Loucy (cell line): ENCODE results near the gene DCTN5.

Experiments used
- H2AFZ ChIP-seq: fragments of 200-600 bp; sonication (generic); 2 replicates; pipeline ENCODE4 v1.6.0; 2016; ENCODE audit warnings: antibody characterized with exemption, mild to moderate bottlenecking, low read length, moderate library complexity
- H3F3A ChIP-seq: fragments of 200-600 bp; 2 replicates; pipeline ENCODE4 v1.6.0; 2016; ENCODE audit warnings: antibody characterized with exemption, low read depth, mild to moderate bottlenecking
- H3K27me3 ChIP-seq: fragments of 200-600 bp; sonication (generic); 2 replicates; pipeline ENCODE4 v1.6.1; 2014; ENCODE audit warnings: low read length, mild to moderate bottlenecking; ENCODE audit not compliant: insufficient read depth, poor library complexity, severe bottlenecking
- H3K36me3 ChIP-seq: fragments of 200-600 bp; sonication (generic); 2 replicates; pipeline ENCODE4 v1.6.1; 2016; ENCODE audit warnings: low read length; ENCODE audit not compliant: insufficient read depth
- H3K4me1 ChIP-seq: fragments of 200-600 bp; sonication (generic); 2 replicates; pipeline ENCODE4 v1.5.1; 2014; ENCODE audit warnings: low read length, mild to moderate bottlenecking; ENCODE audit not compliant: insufficient read depth, poor library complexity, severe bottlenecking
- H3K4me2 ChIP-seq: fragments of 200-600 bp; sonication (generic); 2 replicates; pipeline ENCODE4 v1.6.0; 2014; ENCODE audit warnings: antibody characterized with exemption, low read length, low read depth, mild to moderate bottlenecking; ENCODE audit not compliant: poor library complexity, severe bottlenecking
- H3K4me3 ChIP-seq: fragments of 200-600 bp; sonication (generic); 2 replicates; pipeline ENCODE4 v1.5.1; 2014; ENCODE audit warnings: low read length, mild to moderate bottlenecking, mixed read lengths; ENCODE audit not compliant: poor library complexity, severe bottlenecking
- H3K79me2 ChIP-seq: fragments of 200-600 bp; sonication (generic); 2 replicates; pipeline ENCODE4 v1.6.1; 2014; ENCODE audit warnings: low read length; ENCODE audit not compliant: insufficient read depth
- H3K9ac ChIP-seq: fragments of 200-600 bp; sonication (generic); 2 replicates; pipeline ENCODE4 v1.6.0; 2014; ENCODE audit warnings: mild to moderate bottlenecking, low read depth, low read length, moderate library complexity; ENCODE audit not compliant: poor library complexity, severe bottlenecking
- H3K9me2 ChIP-seq: fragments of 200-600 bp; sonication (generic); replicated peaks from 2 replicates; pipeline ENCODE4 v1.6.1; 2016; ENCODE audit warnings: low read depth, low read length, mixed read lengths
- H3K9me3 ChIP-seq: fragments of 200-600 bp; sonication (generic); 2 replicates; pipeline ENCODE4 v1.6.1; 2014; ENCODE audit warnings: mild to moderate bottlenecking, antibody characterized with exemption, low read length, low read depth; ENCODE audit not compliant: insufficient read depth
- H4K20me1 ChIP-seq: fragments of 200-600 bp; sonication (generic); 2 replicates; pipeline ENCODE4 v1.6.0; 2014; ENCODE audit warnings: antibody characterized with exemption, low read length, mild to moderate bottlenecking; ENCODE audit not compliant: insufficient read depth, poor library complexity, severe bottlenecking
- CTCF ChIP-seq: fragments of 200-600 bp; sonication (generic); conservative IDR thresholded peaks from 2 replicates; pipeline ENCODE4 v1.5.1; 2014; ENCODE audit warnings: mild to moderate bottlenecking, antibody characterized with exemption, low read length
- EZH2phosphoT487 ChIP-seq: fragments of 200-600 bp; IDR thresholded peaks from 2 replicates; pipeline ENCODE4 v1.6.1; 2018; ENCODE audit warnings: antibody characterized with exemption, mild to moderate bottlenecking, moderate library complexity, borderline replicate concordance

Gene DCTN5

GRCh38 chr16:23642246-23642774 lies 1.0 kb downstream of the DCTN5 start:
- H3K4me1 ChIP-seq, result peaks cover 30% of the 10 kb centered on the region
- no peaks in the 10 kb centered on the region for H3K9me2 ChIP-seq
- H3K4me2 ChIP-seq, result peak overlapping the region; percentile 93
- peaks cover 22% of the 10 kb centered on the region for H4K20me1 ChIP-seq
- H3K9me3 ChIP-seq, result no peaks in the 10 kb centered on the region
- peak overlapping the region; percentile 82 for H3K4me3 ChIP-seq
- H2AFZ ChIP-seq, result no peak overlapping the region
- TF ChIP-seq CTCF (no peak), EZH2phosphoT487 (no peak)
- peaks cover 11% of the 10 kb centered on the region; the same call in 1 of the 2 replicates for H3K36me3 ChIP-seq
- H3K27me3 ChIP-seq, result no peaks in the 10 kb centered on the region
- peak overlapping the region; percentile 92 for H3K9ac ChIP-seq
- peaks cover 76% of the 10 kb centered on the region for H3K79me2 ChIP-seq
- H3F3A ChIP-seq, result no peaks in the 10 kb centered on the region

- H3K4me2 ChIP-seq, result no peak overlapping the region
- TF ChIP-seq EZH2phosphoT487 (no peak), CTCF (no peak)
Measured at GRCh38 chr16:23650674-23651416, 9.6 kb downstream of the DCTN5 start.

GRCh38 chr16:23651943-23652468 lies 10.7 kb downstream of the DCTN5 start:
- TF ChIP-seq EZH2phosphoT487, result no peak
- TF ChIP-seq CTCF, result no peak
- Histone ChIP-seq H3K79me2 (peaks cover 62% of the 10 kb centered on the region), H3K4me2 (no peak overlapping the region)

More at GRCh38 chr16:23650674-23651416, 9.6 kb downstream of the DCTN5 start:
- H4K20me1 ChIP-seq, result peaks cover 13% of the 10 kb centered on the region
- H3F3A ChIP-seq, result no peaks in the 10 kb centered on the region
- H2AFZ ChIP-seq, result no peak overlapping the region
- no peaks in the 10 kb centered on the region for H3K9me3 ChIP-seq
- peaks cover 72% of the 10 kb centered on the region for H3K79me2 ChIP-seq
- no peak overlapping the region for H3K9ac ChIP-seq
- peaks cover 18% of the 10 kb centered on the region for H3K4me1 ChIP-seq
- H3K36me3 ChIP-seq, result peaks cover 28% of the 10 kb centered on the region; the same call in 1 of the 2 replicates
- no peaks in the 10 kb centered on the region for H3K27me3 ChIP-seq
- no peaks in the 10 kb centered on the region for H3K9me2 ChIP-seq
- no peak overlapping the region for H3K4me3 ChIP-seq

More at GRCh38 chr16:23651943-23652468, 10.7 kb downstream of the DCTN5 start:
- peaks cover 25% of the 10 kb centered on the region; the same call in 1 of the 2 replicates for H3K36me3 ChIP-seq
- no peaks in the 10 kb centered on the region for H3K27me3 ChIP-seq
- H3K4me3 ChIP-seq, result no peak overlapping the region
- H3K9ac ChIP-seq, result no peak overlapping the region
- no peak overlapping the region for H2AFZ ChIP-seq
- no peaks in the 10 kb centered on the region for H3K9me2 ChIP-seq
- H3F3A ChIP-seq, result no peaks in the 10 kb centered on the region
- peaks cover 8% of the 10 kb centered on the region for H3K4me1 ChIP-seq
- H4K20me1 ChIP-seq, result peaks cover 7% of the 10 kb centered on the region
- H3K9me3 ChIP-seq, result no peaks in the 10 kb centered on the region
